Measurements from ENCODE around the gene SMIM30.

The SMIM30 gene

DNA sequence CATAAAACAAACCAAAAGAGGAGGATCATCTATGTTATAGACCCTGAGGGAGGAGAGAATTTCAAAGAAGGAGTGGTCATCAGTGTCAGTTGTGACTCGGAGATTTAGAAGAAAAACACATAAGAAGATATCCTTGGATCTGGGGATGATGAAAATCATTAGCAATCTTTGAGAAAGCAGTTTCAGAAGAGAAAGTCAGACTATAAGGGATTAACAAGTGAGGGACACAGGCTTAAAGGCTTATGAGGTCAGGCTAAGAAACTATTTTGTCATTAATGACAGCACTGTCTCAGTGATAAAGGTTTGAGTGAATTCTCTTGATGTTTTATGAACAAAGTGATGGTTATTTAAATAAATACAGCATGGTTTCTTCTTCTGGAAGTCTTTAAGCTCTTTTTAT, 25.6 kb downstream of the SMIM30 start:
- TF ChIP-seq, protein P1, sequence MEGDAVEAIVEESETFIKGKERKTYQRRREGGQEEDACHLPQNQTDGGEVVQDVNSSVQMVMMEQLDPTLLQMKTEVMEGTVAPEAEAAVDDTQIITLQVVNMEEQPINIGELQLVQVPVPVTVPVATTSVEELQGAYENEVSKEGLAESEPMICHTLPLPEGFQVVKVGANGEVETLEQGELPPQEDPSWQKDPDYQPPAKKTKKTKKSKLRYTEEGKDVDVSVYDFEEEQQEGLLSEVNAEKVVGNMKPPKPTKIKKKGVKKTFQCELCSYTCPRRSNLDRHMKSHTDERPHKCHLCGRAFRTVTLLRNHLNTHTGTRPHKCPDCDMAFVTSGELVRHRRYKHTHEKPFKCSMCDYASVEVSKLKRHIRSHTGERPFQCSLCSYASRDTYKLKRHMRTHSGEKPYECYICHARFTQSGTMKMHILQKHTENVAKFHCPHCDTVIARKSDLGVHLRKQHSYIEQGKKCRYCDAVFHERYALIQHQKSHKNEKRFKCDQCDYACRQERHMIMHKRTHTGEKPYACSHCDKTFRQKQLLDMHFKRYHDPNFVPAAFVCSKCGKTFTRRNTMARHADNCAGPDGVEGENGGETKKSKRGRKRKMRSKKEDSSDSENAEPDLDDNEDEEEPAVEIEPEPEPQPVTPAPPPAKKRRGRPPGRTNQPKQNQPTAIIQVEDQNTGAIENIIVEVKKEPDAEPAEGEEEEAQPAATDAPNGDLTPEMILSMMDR (IDR thresholded peaks at IDR 0.05; ENCODE audit: control insufficient read depth, extremely low read depth, insufficient read depth) = no peak
- DNase-seq (ENCODE audit: low read depth) = no peak
- H3K4me3 ChIP-seq (ENCODE audit: low read depth, low read length) = no peak overlapping the region

DNA sequence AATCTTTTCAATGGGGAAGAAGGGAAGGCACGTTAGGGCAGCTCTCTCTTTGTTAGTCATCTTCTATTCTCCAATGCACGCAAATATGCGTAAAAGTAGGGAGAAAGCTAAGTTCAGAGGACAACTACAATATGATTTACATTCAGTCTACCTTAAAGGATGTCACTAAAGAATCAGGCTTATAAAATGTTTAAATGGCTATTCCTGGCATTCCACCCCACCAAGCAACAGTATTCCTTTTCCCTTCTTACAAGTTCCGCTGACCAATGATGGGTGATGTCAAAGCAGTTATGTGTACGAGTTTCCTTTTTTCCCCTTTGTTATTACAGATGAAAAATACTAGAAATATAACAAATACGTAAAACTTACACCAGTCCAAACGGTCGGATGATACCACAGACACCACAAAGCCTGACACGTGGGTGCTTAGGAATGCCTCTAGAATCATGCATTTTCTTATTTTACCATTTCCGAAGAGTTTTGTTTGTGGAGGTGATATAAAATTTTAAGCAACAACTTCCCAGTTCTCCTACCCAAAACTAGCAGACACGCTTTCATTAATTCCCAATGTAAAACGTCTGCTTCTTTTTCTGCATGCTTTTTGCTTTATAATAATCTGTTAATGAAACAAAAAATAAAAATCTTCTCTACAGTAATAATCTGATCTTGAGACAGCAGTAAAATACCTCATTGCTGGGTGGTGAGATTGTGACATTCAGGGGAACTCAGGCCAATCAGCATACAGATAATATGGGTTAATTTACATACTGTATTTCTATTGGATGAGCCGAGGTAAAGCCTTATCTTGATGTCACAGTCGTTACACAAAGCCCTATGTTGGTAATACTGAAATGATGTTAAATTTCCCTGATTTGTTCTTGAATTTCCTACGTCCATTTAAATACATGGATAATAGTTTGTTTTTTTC, 31.0 kb downstream of the SMIM30 start:
- DNase-seq (ENCODE audit: low read depth) = no peak
- TF ChIP-seq, protein P1 (IDR thresholded peaks at IDR 0.05; ENCODE audit: control insufficient read depth, extremely low read depth, insufficient read depth) = no peak
- H3K4me3 ChIP-seq (ENCODE audit: low read depth, low read length) = no peak overlapping the region

DNA sequence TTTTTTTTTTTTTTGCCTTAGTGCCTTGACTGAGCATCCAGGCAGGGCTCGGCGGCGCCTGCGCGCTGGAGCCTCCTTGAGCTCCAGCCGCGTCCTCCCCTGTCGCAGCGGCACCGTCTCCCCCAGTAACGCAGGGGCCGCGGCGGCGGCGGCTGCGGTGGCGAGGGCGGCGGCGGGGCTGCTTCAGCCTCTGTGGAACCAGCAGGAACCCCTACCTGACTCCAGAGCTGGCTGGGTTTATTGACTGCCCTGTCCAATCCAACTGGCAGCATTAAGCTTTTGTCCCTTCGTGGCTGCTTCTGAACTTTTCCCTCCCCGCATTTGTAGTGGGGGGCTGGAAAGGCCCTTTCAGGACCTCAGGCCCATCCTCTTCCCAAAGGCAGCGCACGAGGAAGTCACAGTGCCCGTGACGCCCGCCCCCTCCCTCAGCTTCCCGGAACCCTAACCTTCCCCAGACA, 31.9 kb downstream of the SMIM30 start, which contains the start of gene GPR85:
Gene GPR85, minus strand, starts transcription at position 397 of the 458 bp plus-strand sequence. CDS start 2,106 bp downstream, outside the sequence.
- TF ChIP-seq, protein P1 (IDR thresholded peaks at IDR 0.05; ENCODE audit: control insufficient read depth, extremely low read depth, insufficient read depth) = no peak
- DNase-seq (ENCODE audit: low read depth) = no peak
- peak within 1 kb of the TSS; percentile 53 for H3K4me3 ChIP-seq (ENCODE audit: low read depth, low read length)

DNA sequence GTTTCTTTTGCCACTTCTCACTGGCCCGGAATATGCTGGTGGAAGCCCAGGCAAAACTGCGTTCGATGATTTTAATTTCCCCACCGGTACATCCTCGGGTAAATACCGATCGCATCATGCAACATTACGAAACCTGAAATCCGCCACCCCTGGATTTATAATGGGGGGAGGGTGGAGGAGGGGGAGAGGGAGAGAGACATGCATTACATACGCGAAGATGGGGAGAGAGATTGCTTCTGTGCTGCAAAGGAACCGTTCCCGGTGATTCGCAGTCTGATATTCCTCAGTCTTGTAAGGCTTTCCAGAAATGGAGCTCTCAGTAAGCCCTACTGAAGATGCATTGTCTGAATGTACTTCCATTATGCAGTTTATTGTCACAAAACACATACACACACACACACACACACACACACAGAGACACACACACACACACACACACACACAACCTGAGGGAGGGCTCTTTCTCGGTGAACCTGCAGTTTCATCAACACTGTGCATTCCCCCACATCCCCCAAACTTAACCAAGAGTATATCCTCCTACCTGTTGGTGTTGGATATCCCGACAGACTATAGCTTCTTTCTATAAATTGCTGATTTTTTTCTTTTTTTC, 32.5 kb downstream of the SMIM30 start:
- H3K4me3 ChIP-seq (ENCODE audit: low read depth, low read length) = peak overlapping the region; percentile 53
- no peak for DNase-seq (ENCODE audit: low read depth)
- TF ChIP-seq, protein P1 (IDR thresholded peaks at IDR 0.05; ENCODE audit: control insufficient read depth, extremely low read depth, insufficient read depth) = no peak

DNA sequence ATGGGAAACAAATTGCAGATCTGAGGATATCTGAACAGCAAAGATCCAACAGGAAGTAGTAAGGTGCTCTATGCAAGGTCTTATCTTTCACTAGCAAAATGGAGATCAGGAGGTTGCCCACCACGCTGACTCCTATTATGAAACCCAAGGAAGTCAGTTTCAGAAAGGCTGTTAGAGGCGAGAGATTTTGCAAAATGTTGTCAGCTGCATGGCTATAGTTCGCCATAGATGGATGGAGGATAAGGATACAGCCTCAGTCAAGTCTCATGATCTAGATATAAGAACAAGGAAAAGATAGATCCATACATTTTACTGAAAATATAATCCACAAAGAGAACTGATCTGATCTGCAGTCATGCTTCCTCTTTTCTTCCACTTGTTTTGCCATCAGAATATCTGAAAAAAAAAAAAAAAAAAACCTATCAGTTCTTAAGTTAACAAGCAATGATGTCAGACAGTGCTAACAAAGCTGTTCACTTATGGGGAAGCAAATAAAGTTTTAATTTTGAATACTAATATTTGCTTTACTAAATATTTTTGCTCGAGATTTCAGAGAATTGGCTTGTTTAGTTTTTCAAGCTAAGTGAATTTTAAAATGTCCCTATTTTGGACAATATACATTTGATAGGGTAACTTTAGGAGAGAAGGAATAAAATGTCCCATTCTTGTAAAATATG, 33.7 kb downstream of the SMIM30 start:
- DNase-seq (ENCODE audit: low read depth) = no peak
- H3K4me3 ChIP-seq (ENCODE audit: low read depth, low read length) = no peak overlapping the region
- TF ChIP-seq, protein P1 (IDR thresholded peaks at IDR 0.05; ENCODE audit: control insufficient read depth, extremely low read depth, insufficient read depth) = no peak

GRCh38 chr7:113083816-113084495, 34.4 kb downstream of the SMIM30 start:
- TF ChIP-seq, protein P1 (IDR thresholded peaks at IDR 0.05; ENCODE audit: control insufficient read depth, extremely low read depth, insufficient read depth) = no peak
- no peak overlapping the region for H3K4me3 ChIP-seq (ENCODE audit: low read depth, low read length)
- DNase-seq (ENCODE audit: low read depth) = no peak

All from LNCaP clone FGC (cell line).